H7 (cell line): ENCODE results near the gene FTO. TPM values are rescaled to one million over a fixed set of nuclear protein-coding genes. Genes with fewer than 3 reads are reported as not detected.

Experiments used
- DNase-seq: peaks from one replicate; pipeline ENCODE4 v3.0.0; 2012
- H3K27me3 ChIP-seq: 2 replicates; pipeline ENCODE4 v1.6.0; 2011; ENCODE audit warnings: mild to moderate bottlenecking, low read length; ENCODE audit not compliant: control insufficient read depth, insufficient read depth
- H3K36me3 ChIP-seq: replicated peaks from 2 replicates; pipeline ENCODE4 v1.5.1; 2011; ENCODE audit warnings: low read length; ENCODE audit not compliant: control insufficient read depth, insufficient read depth
- H3K4me3 ChIP-seq: 2 replicates; pipeline ENCODE4 v1.5.1; 2011; ENCODE audit warnings: low read depth, mild to moderate bottlenecking, control low read depth, low read length, moderate library complexity; ENCODE audit not compliant: insufficient read depth
- total RNA-seq: library from RNA; depleted of rRNA; stranded (reverse); fragments of >200 nt; shearing (Covaris generic); gene quantifications from 2 replicates; pipeline ENCODE4 v1.2.3, GENCODE V29; 2014; rRNA removed

The FTO gene
- total RNA-seq, 1 experiment from 2014 or later = 55.3 TPM

- Histone ChIP-seq H3K27me3 (no peaks in the 10 kb centered on the region; the same call in 1 of the 2 replicates), H3K36me3 (no peaks in the 10 kb centered on the region), H3K4me3 (peak overlapping the region; percentile 54)
- peak; percentile 91 for DNase-seq
Measured at GRCh38 chr16:54193665-54194333, 489.8 kb downstream of the FTO start.

GRCh38 chr16:54194334-54194743, 490.4 kb downstream of the FTO start:
- Histone ChIP-seq H3K4me3 (peak overlapping the region; percentile 54), H3K36me3 (no peaks in the 10 kb centered on the region), H3K27me3 (no peaks in the 10 kb centered on the region; the same call in 1 of the 2 replicates)
- DNase-seq = peak; percentile 71

GRCh38 chr16:54197758-54198157, 493.8 kb downstream of the FTO start:
- H3K4me3 ChIP-seq = no peak overlapping the region
- no peak for DNase-seq
- H3K27me3 ChIP-seq = no peaks in the 10 kb centered on the region; the same call in 1 of the 2 replicates
- H3K36me3 ChIP-seq = no peaks in the 10 kb centered on the region

- H3K36me3 ChIP-seq = no peaks in the 10 kb centered on the region
- DNase-seq = no peak
- H3K4me3 ChIP-seq = no peak overlapping the region
- H3K27me3 ChIP-seq = no peaks in the 10 kb centered on the region
Measured at GRCh38 chr16:54199487-54200160, 495.7 kb downstream of the FTO start.

- DNase-seq = no peak
- Histone ChIP-seq H3K27me3 (no peaks in the 10 kb centered on the region), H3K4me3 (no peak overlapping the region)
Measured at GRCh38 chr16:54200161-54200534, 496.2 kb downstream of the FTO start.

GRCh38 chr16:54200720-54201119, 496.8 kb downstream of the FTO start:
- Histone ChIP-seq H3K4me3 (no peak overlapping the region), H3K27me3 (no peaks in the 10 kb centered on the region), H3K36me3 (no peaks in the 10 kb centered on the region)
- no peak for DNase-seq

More at GRCh38 chr16:54200161-54200534, 496.2 kb downstream of the FTO start:
- H3K36me3 ChIP-seq = no peaks in the 10 kb centered on the region

- no peaks in the 10 kb centered on the region for H3K36me3 ChIP-seq
- H3K27me3 ChIP-seq = no peaks in the 10 kb centered on the region
- DNase-seq = no peak
- no peak overlapping the region for H3K4me3 ChIP-seq
Measured at GRCh38 chr16:54201200-54201599, 497.2 kb downstream of the FTO start.

Other genes starting within 250 kb of the FTO start
- 17.6 and 19.0 TPM in 2 replicates for gene AKTIP, start 200.9 kb upstream of the FTO start, total RNA-seq
- gene RPGRIP1L, start 297 bp upstream of the FTO start, total RNA-seq = 6.2 and 8.3 TPM in 2 replicates